ENCODE results near the gene ATP10A.

Gene ATP10A

DNA sequence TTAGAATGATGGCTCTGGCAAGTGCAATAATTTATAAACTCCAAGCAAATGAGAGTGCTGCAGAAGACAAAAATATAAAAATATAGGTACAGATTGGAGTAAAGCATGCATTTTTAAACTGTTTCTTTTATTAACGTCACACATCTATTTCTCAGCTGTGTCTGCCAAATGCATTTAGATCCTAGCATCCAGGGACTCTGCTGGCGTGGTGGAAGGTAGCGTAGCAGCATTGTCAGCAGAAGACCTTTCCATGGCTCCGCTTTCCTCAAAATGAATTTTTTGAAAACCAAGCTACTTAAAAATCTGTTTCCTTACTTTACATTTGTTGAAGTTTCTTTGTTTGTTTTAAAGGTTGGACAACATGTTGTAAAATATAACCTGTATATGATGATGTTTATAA, 16.3 kb upstream of the ATP10A start:
- TF ChIP-seq EZH2 (IDR thresholded peaks at IDR 0.05) (no peak), FOXP2 (optimal IDR thresholded peaks at IDR 0.05; ENCODE audit: control extremely low read depth, extremely low read length, insufficient read depth) (no peak), POLR2AphosphoS5 (IDR thresholded peaks at IDR 0.05; ENCODE audit: borderline replicate concordance, low read depth, low read length) (no peak)
- no peaks in the 10 kb centered on the region for H3K9me3 ChIP-seq (ENCODE audit: low read depth, low read length)
- H3K4me3 ChIP-seq = no peak overlapping the region
- H3K27ac ChIP-seq = no peak overlapping the region
- DNase-seq (ENCODE audit: low read depth, low spot score) = no peak
- H3K9ac ChIP-seq (ENCODE audit: insufficient read length) = no peak overlapping the region
- no peaks in the 10 kb centered on the region for H3K36me3 ChIP-seq (ENCODE audit: insufficient read depth, low read length)

DNA sequence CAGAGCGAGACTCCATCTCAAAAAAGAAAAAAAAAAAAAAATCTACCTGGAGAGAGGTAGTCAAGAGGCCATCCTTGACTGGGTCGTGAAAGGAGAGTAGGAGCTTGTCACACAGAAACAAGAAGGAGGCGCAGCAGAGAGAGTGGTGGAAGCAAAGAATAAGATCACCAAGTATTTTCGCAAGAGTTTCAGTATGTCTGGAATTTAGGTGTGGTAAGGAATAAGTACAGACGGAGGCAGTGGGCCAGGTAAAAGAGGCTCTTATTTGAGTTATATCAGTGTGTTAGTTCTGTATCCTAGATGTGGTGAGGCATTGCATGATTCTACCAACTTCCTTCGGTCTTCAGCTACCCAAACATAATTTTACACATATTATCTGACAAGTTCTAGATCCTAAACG, 14.6 kb upstream of the ATP10A start:
- DNase-seq (ENCODE audit: low read depth, low spot score) = no peak
- TF ChIP-seq FOXP2 (optimal IDR thresholded peaks at IDR 0.05; ENCODE audit: control extremely low read depth, extremely low read length, insufficient read depth) (no peak), EZH2 (IDR thresholded peaks at IDR 0.05) (no peak), POLR2AphosphoS5 (IDR thresholded peaks at IDR 0.05; ENCODE audit: borderline replicate concordance, low read depth, low read length) (no peak)
- no peak overlapping the region for H3K27ac ChIP-seq
- no peak overlapping the region for H3K9ac ChIP-seq (ENCODE audit: insufficient read length)
- no peaks in the 10 kb centered on the region for H3K9me3 ChIP-seq (ENCODE audit: low read depth, low read length)
- no peaks in the 10 kb centered on the region for H3K36me3 ChIP-seq (ENCODE audit: insufficient read depth, low read length)
- H3K4me3 ChIP-seq = no peak overlapping the region

DNA sequence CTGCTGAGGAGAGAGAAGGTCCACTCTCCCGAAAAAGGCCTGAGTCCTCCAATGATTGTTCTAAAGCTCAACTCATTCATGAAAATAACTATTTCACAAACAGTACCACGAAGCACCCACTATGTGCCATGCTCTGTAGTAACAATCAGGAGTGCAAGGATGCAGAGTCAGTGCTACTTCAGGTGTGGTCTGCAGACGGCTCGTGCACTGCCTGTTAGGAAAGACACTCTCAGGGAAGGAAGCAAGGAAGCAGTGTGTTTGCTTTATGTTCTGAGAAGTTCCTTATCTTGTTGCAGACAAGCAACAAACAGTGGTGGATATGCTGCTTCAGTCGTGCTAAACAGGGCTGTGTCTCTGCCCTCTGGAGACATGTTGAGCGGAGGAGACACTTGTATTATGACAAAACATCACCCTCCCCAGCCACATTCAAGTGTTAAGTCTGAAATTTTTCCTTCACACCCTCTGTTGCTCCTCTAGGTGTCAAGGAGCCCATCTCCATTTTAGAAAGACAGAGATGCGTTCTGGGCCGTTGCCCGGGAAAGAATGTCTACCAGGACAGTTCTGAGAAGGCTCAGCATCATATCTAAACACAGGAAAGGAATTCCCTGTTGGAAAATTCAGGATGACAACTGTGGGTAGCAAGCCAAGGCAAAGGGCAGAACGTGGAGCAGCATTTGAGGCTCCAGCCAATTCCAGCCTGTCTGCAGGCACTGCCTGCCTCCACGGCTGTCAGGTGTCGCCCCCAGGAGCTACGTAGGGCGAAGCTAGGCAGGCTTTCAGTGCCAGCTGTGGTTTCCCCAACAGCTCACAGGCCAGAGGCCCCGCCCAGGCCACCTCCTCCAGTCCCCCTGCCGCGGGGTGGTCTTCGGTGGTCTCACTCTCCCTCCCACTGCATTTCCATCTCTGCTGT, 13.4 kb upstream of the ATP10A start:
- no peaks in the 10 kb centered on the region for H3K36me3 ChIP-seq (ENCODE audit: insufficient read depth, low read length)
- no peak overlapping the region for H3K4me3 ChIP-seq
- no peak overlapping the region for H3K9ac ChIP-seq (ENCODE audit: insufficient read length)
- no peak for TF ChIP-seq EZH2 (IDR thresholded peaks at IDR 0.05)
- TF ChIP-seq FOXP2 (optimal IDR thresholded peaks at IDR 0.05; ENCODE audit: control extremely low read depth, extremely low read length, insufficient read depth) = no peak
- no peaks in the 10 kb centered on the region for H3K9me3 ChIP-seq (ENCODE audit: low read depth, low read length)
- no peak for DNase-seq (ENCODE audit: low read depth, low spot score)
- H3K27ac ChIP-seq = no peak overlapping the region

DNA sequence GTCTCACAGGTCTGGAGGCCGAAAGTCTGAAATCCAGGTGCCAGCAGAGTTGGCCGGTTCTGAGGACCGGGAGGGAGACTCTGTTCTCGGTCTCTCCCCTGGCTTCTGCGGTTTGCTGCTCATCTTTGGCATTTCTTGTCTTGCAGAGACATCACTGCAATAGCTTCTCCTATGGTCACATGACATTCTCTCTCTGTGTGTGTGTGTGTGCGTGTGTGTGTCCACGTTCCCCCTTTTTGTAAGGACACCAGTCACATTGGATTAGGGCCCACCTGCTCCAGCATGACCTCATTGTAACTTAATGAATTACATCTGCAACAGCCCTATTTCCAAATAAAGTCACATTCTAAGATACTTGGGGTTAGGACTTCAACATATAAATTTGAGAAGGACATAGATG, 12.4 kb upstream of the ATP10A start:
- no peak overlapping the region for H3K4me3 ChIP-seq
- TF ChIP-seq EZH2 (IDR thresholded peaks at IDR 0.05) (no peak), FOXP2 (optimal IDR thresholded peaks at IDR 0.05; ENCODE audit: control extremely low read depth, extremely low read length, insufficient read depth) (no peak), POLR2AphosphoS5 (IDR thresholded peaks at IDR 0.05; ENCODE audit: borderline replicate concordance, low read depth, low read length) (no peak)
- H3K36me3 ChIP-seq (ENCODE audit: insufficient read depth, low read length) = no peaks in the 10 kb centered on the region
- DNase-seq (ENCODE audit: low read depth, low spot score) = no peak
- no peak overlapping the region for H3K27ac ChIP-seq
- H3K9ac ChIP-seq (ENCODE audit: insufficient read length) = no peak overlapping the region
- H3K9me3 ChIP-seq (ENCODE audit: low read depth, low read length) = no peaks in the 10 kb centered on the region

DNA sequence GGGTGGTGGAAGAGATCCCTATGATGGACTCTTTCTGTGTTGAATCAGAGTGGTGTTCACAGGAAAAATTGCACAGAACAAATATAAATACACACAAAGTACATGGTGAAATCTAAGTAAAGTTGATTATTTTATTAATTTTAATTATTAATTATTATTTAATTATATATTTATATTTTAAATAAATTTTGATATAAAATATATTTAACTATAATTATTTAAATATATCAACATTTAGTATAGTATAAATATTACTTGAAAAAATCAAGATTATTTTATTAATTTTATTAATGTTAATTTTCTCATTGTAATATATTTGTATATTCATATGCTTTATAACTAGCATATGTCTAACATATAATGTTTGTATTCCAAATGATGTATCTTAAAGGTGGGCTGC, 11.3 kb upstream of the ATP10A start:
- TF ChIP-seq EZH2 (IDR thresholded peaks at IDR 0.05) (no peak), FOXP2 (optimal IDR thresholded peaks at IDR 0.05; ENCODE audit: control extremely low read depth, extremely low read length, insufficient read depth) (no peak), POLR2AphosphoS5 (IDR thresholded peaks at IDR 0.05; ENCODE audit: borderline replicate concordance, low read depth, low read length) (no peak)
- Histone ChIP-seq H3K4me3 (no peak overlapping the region), H3K27ac (no peak overlapping the region), H3K9ac (ENCODE audit: insufficient read length) (no peak overlapping the region), H3K9me3 (ENCODE audit: low read depth, low read length) (no peaks in the 10 kb centered on the region), H3K36me3 (ENCODE audit: insufficient read depth, low read length) (no peaks in the 10 kb centered on the region)
- no peak for DNase-seq (ENCODE audit: low read depth, low spot score)

DNA sequence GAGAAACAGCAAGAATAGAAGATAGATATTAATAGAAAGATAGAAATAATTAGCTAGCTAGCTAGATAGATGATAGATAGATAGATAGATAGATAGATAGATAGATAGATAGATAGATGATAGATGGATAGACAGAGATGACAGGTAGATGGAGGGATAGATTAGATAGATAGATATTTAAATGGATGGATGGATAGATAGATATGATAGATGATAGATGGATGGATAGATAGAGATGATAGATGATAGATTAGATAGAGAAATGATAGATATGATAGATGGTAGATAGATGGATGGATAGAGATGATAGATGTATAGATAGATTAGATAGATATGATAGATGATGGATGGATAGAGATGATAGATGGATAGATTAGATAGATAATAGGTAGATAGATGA, 8.3 kb upstream of the ATP10A start:
- Histone ChIP-seq H3K27ac (no peak overlapping the region), H3K36me3 (ENCODE audit: insufficient read depth, low read length) (no peaks in the 10 kb centered on the region), H3K9me3 (ENCODE audit: low read depth, low read length) (no peaks in the 10 kb centered on the region), H3K9ac (ENCODE audit: insufficient read length) (no peak overlapping the region), H3K4me3 (no peak overlapping the region)
- TF ChIP-seq EZH2 (IDR thresholded peaks at IDR 0.05) = no peak
- no peak for TF ChIP-seq POLR2AphosphoS5 (IDR thresholded peaks at IDR 0.05; ENCODE audit: borderline replicate concordance, low read depth, low read length)
- TF ChIP-seq FOXP2 (optimal IDR thresholded peaks at IDR 0.05; ENCODE audit: control extremely low read depth, extremely low read length, insufficient read depth) = no peak
- no peak for DNase-seq (ENCODE audit: low read depth, low spot score)

DNA sequence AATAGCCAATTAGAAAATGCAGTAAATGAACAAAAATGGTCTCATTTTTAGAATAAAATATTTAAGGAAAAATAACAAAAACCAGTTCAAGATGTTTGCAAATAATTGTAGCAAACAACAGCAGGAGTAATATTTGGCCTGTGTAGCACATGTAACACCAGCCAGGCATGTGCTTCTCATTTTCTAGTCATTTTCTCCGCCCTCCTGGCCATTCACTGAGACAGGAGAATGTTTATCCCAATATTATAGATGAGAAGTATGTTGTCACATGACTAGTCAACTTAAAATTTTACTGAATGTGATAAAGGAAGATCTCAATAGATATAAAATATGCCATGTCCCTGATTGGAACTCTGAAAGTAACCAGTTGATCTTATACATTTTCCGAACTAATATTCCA, 7.8 kb upstream of the ATP10A start:
- Histone ChIP-seq H3K9me3 (ENCODE audit: low read depth, low read length) (no peaks in the 10 kb centered on the region), H3K27ac (no peak overlapping the region), H3K36me3 (ENCODE audit: insufficient read depth, low read length) (no peaks in the 10 kb centered on the region), H3K4me3 (no peak overlapping the region), H3K9ac (ENCODE audit: insufficient read length) (no peak overlapping the region)
- no peak for TF ChIP-seq FOXP2 (optimal IDR thresholded peaks at IDR 0.05; ENCODE audit: control extremely low read depth, extremely low read length, insufficient read depth)
- TF ChIP-seq EZH2 (IDR thresholded peaks at IDR 0.05) = no peak
- TF ChIP-seq POLR2AphosphoS5 (IDR thresholded peaks at IDR 0.05; ENCODE audit: borderline replicate concordance, low read depth, low read length) = no peak
- DNase-seq (ENCODE audit: low read depth, low spot score) = no peak

DNA sequence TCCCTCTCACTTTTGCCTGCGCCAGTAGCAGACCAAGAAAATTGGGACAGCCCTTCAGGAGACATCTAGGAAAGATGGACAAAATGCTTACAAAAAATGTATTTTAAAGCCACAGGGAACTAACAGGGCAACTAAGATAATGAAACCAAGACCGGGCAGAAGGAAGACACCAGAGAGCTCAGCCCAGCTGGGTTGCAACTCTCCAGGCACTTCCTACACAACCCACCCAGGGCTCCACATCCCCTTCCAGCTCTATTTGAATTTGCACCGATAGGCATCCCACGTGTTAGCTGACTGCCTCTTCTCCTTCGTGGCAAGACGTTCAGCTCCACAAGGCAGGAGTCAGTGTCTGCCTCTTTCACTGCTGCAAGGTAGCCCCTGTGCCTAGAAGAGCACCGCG, 6.6 kb upstream of the ATP10A start:
- H3K27ac ChIP-seq = no peak overlapping the region
- H3K9ac ChIP-seq (ENCODE audit: insufficient read length) = no peak overlapping the region
- TF ChIP-seq EZH2 (IDR thresholded peaks at IDR 0.05) = no peak
- TF ChIP-seq POLR2AphosphoS5 (IDR thresholded peaks at IDR 0.05; ENCODE audit: borderline replicate concordance, low read depth, low read length) = no peak
- TF ChIP-seq FOXP2 (optimal IDR thresholded peaks at IDR 0.05; ENCODE audit: control extremely low read depth, extremely low read length, insufficient read depth) = no peak
- no peak overlapping the region for H3K4me3 ChIP-seq
- H3K36me3 ChIP-seq (ENCODE audit: insufficient read depth, low read length) = no peaks in the 10 kb centered on the region
- H3K9me3 ChIP-seq (ENCODE audit: low read depth, low read length) = no peaks in the 10 kb centered on the region
- no peak for DNase-seq (ENCODE audit: low read depth, low spot score)

DNA sequence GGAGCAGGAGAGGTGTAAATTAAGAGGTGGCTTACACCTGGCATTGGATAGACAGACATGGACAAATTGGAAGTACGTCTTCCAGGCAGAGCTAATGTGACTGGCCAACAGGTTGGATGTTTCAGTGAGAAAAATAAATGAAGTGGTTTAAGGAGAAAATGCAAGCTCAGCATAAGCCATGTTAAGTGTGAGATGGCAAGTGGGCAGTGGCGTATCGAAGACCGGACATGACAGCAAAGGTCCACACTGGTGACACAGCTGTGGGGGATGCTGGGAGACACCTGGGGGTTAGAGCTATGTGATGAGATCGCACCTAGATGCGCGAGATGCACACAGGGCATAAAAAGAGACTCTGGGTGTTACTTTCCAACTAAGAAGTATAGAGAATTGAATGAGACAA, 3.7 kb upstream of the ATP10A start:
- Histone ChIP-seq H3K4me3 (no peak overlapping the region), H3K27ac (no peak overlapping the region), H3K9me3 (ENCODE audit: low read depth, low read length) (no peaks in the 10 kb centered on the region), H3K9ac (ENCODE audit: insufficient read length) (no peak overlapping the region), H3K36me3 (ENCODE audit: insufficient read depth, low read length) (no peaks in the 10 kb centered on the region)
- DNase-seq (ENCODE audit: low read depth, low spot score) = no peak
- TF ChIP-seq FOXP2 (optimal IDR thresholded peaks at IDR 0.05; ENCODE audit: control extremely low read depth, extremely low read length, insufficient read depth) = no peak
- TF ChIP-seq POLR2AphosphoS5 (IDR thresholded peaks at IDR 0.05; ENCODE audit: borderline replicate concordance, low read depth, low read length) = no peak
- TF ChIP-seq EZH2 (IDR thresholded peaks at IDR 0.05) = no peak
